ENCODE data around the gene CHD1L.
A peak's percentile ranks its signal among the peaks of the same experiment; 100 is the strongest.
"Not testable (repeated sequence)": the region's sequence is repeated elsewhere in the genome, so short reads cannot be mapped to it uniquely, and the experiment has no call there.

The CHD1L gene

GRCh38 chr1:147242449-147243227 lies at the start of gene CHD1L:
TSS of gene CHD1L (plus strand) at chr1:147242684. CDS start at chr1:147242704, 20 bp downstream.
- peaks cover 49% of the 10 kb centered on the region for H3K79me2 ChIP-seq (ENCODE audit: insufficient read depth, low read length)

GRCh38 chr1:147197324-147197723 lies 45.2 kb upstream of the CHD1L start:
- H3K9me2 ChIP-seq (replicated peaks; ENCODE audit: low read depth, low read length); H3K4me1 ChIP-seq (ENCODE audit: insufficient read depth, low read length, poor library complexity, severe bottlenecking); H3K4me3 ChIP-seq (ENCODE audit: low read length, poor library complexity, severe bottlenecking); H3K79me2 ChIP-seq (ENCODE audit: insufficient read depth, low read length); H3K27me3 ChIP-seq (ENCODE audit: insufficient read depth, low read length, poor library complexity, severe bottlenecking); H3K9ac ChIP-seq (ENCODE audit: low read depth, low read length, poor library complexity, severe bottlenecking); H3K9me3 ChIP-seq (ENCODE audit: insufficient read depth, low read depth, low read length); H3K36me3 ChIP-seq (ENCODE audit: insufficient read depth, low read length); H3K4me2 ChIP-seq (ENCODE audit: low read depth, low read length, poor library complexity, severe bottlenecking); H4K20me1 ChIP-seq (ENCODE audit: insufficient read depth, low read length, poor library complexity, severe bottlenecking); H2AFZ ChIP-seq (ENCODE audit: low read length); H3F3A ChIP-seq (ENCODE audit: low read depth): not testable (repeated sequence)

More at GRCh38 chr1:147242449-147243227, at the start of gene CHD1L:
- TF ChIP-seq CTCF (conservative IDR thresholded peaks at IDR 0.05; ENCODE audit: low read length) (peak; percentile 78), EZH2phosphoT487 (IDR thresholded peaks at IDR 0.05; ENCODE audit: borderline replicate concordance) (no peak)
- no peaks in the 10 kb centered on the region for H3F3A ChIP-seq (ENCODE audit: low read depth)
- no peaks in the 10 kb centered on the region for H3K36me3 ChIP-seq (ENCODE audit: insufficient read depth, low read length)
- peak within 1 kb of the TSS; percentile 95 for H3K4me2 ChIP-seq (ENCODE audit: low read depth, low read length, poor library complexity, severe bottlenecking)
- peak within 1 kb of the TSS; percentile 89 for H3K4me3 ChIP-seq (ENCODE audit: low read length, poor library complexity, severe bottlenecking)
- H3K9ac ChIP-seq (ENCODE audit: low read depth, low read length, poor library complexity, severe bottlenecking), result peak within 1 kb of the TSS; percentile 93
- H4K20me1 ChIP-seq (ENCODE audit: insufficient read depth, low read length, poor library complexity, severe bottlenecking), result peaks cover 46% of the 10 kb centered on the region
- H3K27me3 ChIP-seq (ENCODE audit: insufficient read depth, low read length, poor library complexity, severe bottlenecking), result no peaks in the 10 kb centered on the region
- H2AFZ ChIP-seq (ENCODE audit: low read length), result peak within 1 kb of the TSS; percentile 97
- no peaks in the 10 kb centered on the region for H3K9me2 ChIP-seq (replicated peaks; ENCODE audit: low read depth, low read length)
- no peaks in the 10 kb centered on the region for H3K9me3 ChIP-seq (ENCODE audit: insufficient read depth, low read depth, low read length)
- peaks cover 42% of the 10 kb centered on the region for H3K4me1 ChIP-seq (ENCODE audit: insufficient read depth, low read length, poor library complexity, severe bottlenecking)

- Histone ChIP-seq H3K4me2 (ENCODE audit: low read depth, low read length, poor library complexity, severe bottlenecking) (no peak overlapping the region), H3K36me3 (ENCODE audit: insufficient read depth, low read length) (no peaks in the 10 kb centered on the region), H2AFZ (ENCODE audit: low read length) (no peak overlapping the region), H3F3A (ENCODE audit: low read depth) (no peaks in the 10 kb centered on the region), H4K20me1 (ENCODE audit: insufficient read depth, low read length, poor library complexity, severe bottlenecking) (no peaks in the 10 kb centered on the region), H3K27me3 (ENCODE audit: insufficient read depth, low read length, poor library complexity, severe bottlenecking) (no peaks in the 10 kb centered on the region), H3K79me2 (ENCODE audit: insufficient read depth, low read length) (no peaks in the 10 kb centered on the region), H3K4me3 (ENCODE audit: low read length, poor library complexity, severe bottlenecking) (no peak overlapping the region), H3K4me1 (ENCODE audit: insufficient read depth, low read length, poor library complexity, severe bottlenecking) (peaks cover 14% of the 10 kb centered on the region), H3K9me2 (replicated peaks; ENCODE audit: low read depth, low read length) (no peaks in the 10 kb centered on the region), H3K9me3 (ENCODE audit: insufficient read depth, low read depth, low read length) (no peaks in the 10 kb centered on the region), H3K9ac (ENCODE audit: low read depth, low read length, poor library complexity, severe bottlenecking) (no peak overlapping the region)
- TF ChIP-seq EZH2phosphoT487 (IDR thresholded peaks at IDR 0.05; ENCODE audit: borderline replicate concordance) (no peak), CTCF (conservative IDR thresholded peaks at IDR 0.05; ENCODE audit: low read length) (no peak)
These were observed 41.2 kb upstream of the CHD1L start for GRCh38 chr1:147201276-147201675.

GRCh38 chr1:147201786-147202185 lies 40.7 kb upstream of the CHD1L start:
- Histone ChIP-seq H3K9me3 (ENCODE audit: insufficient read depth, low read depth, low read length) (no peaks in the 10 kb centered on the region), H4K20me1 (ENCODE audit: insufficient read depth, low read length, poor library complexity, severe bottlenecking) (no peaks in the 10 kb centered on the region), H2AFZ (ENCODE audit: low read length) (no peak overlapping the region), H3K4me1 (ENCODE audit: insufficient read depth, low read length, poor library complexity, severe bottlenecking) (peaks cover 14% of the 10 kb centered on the region), H3K36me3 (ENCODE audit: insufficient read depth, low read length) (no peaks in the 10 kb centered on the region), H3F3A (ENCODE audit: low read depth) (no peaks in the 10 kb centered on the region), H3K4me2 (ENCODE audit: low read depth, low read length, poor library complexity, severe bottlenecking) (no peak overlapping the region), H3K9me2 (replicated peaks; ENCODE audit: low read depth, low read length) (no peaks in the 10 kb centered on the region), H3K27me3 (ENCODE audit: insufficient read depth, low read length, poor library complexity, severe bottlenecking) (no peaks in the 10 kb centered on the region), H3K4me3 (ENCODE audit: low read length, poor library complexity, severe bottlenecking) (no peak overlapping the region), H3K79me2 (ENCODE audit: insufficient read depth, low read length) (no peaks in the 10 kb centered on the region), H3K9ac (ENCODE audit: low read depth, low read length, poor library complexity, severe bottlenecking) (no peak overlapping the region)
- no peak for TF ChIP-seq CTCF (conservative IDR thresholded peaks at IDR 0.05; ENCODE audit: low read length)
- TF ChIP-seq EZH2phosphoT487 (IDR thresholded peaks at IDR 0.05; ENCODE audit: borderline replicate concordance), result no peak

All from Loucy (cell line).